Cerebellar nuclear complex (tissue), 1 donor: Measurements from ENCODE around the gene FAM222A.
A peak's percentile ranks its signal among the peaks of the same experiment; 100 is the strongest.

Experiments
- DNase-seq, 2 experiments: peaks; one replicate each; lab custom pipeline; 2025; lab: John Stamatoyannopoulos, UW

The FAM222A gene

GRCh38 chr12:109760031-109760929 is 46.7 kb downstream of the FAM222A start:
- DNase-seq, result no peak

- no peak for DNase-seq
Observed at GRCh38 chr12:109760930-109761921, 47.6 kb downstream of the FAM222A start.

DNA sequence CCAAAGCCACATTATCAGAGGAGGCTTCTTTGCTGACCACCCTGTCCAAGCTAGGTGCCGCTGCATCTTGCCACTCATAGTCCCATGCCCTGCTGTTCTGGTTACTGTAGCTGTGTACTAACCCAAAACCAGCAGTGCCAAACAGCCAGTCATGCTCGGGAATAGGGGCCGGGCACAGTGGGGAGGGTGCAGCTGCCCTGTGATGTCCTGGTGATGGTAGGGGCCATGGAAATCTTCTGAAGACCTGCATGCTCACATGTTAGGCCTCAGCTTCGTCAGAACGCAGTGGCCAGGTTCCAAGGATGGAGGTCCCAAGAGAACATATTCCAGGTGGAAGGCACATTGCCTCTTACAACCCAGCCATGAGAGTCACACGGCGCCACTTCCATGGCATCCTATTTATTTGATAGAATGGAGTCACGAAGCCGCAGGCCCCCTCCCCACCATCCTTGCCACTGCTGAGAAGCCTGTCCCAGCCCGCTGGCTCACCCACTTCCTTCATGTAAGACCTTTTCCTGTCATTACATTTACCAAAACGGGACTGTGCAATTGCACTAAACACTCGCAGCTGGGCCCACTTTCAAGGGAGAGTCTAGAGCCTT is 48.5 kb downstream of the FAM222A start:
- no peak for DNase-seq

- DNase-seq, result no peak
Observed at GRCh38 chr12:109762673-109763191, 49.1 kb downstream of the FAM222A start.

DNA sequence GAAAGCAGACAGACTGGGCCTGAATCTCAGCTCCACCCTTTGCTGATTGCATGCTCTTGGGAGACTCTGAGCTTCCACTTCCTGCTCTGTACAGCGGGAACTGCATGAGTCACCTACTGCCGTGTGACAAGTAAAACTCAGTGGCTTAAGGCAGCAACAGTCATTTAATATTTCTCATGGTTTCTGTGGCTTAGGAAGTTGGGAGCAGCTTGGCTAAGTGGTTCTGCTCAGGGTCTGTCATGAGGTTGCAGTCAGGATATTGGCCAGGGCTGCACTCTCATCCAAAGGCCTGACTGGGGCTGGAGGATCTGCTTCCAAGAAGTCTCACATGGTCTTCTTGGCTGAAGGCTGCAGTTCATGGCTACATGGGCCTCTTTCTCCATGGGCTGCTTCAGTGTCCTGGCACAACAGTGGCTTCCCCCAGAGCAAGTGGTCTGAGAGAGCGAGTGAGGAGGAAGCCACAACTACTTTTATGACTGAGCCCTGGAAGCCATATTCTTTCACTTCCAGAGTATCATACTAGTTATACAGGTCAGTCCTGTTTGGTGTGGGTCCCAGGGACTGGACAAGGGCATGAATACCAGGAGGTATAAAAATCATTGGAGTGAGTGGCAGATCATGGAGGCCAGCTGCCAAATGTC is 49.7 kb downstream of the FAM222A start:
- no peak for DNase-seq

- no peak for DNase-seq
Observed at GRCh38 chr12:109764123-109764522, 50.5 kb downstream of the FAM222A start.

GRCh38 chr12:109764776-109765445 is 51.3 kb downstream of the FAM222A start:
- DNase-seq, result no peak

GRCh38 chr12:109765446-109765810 is 51.8 kb downstream of the FAM222A start:
- no peak for DNase-seq

DNA sequence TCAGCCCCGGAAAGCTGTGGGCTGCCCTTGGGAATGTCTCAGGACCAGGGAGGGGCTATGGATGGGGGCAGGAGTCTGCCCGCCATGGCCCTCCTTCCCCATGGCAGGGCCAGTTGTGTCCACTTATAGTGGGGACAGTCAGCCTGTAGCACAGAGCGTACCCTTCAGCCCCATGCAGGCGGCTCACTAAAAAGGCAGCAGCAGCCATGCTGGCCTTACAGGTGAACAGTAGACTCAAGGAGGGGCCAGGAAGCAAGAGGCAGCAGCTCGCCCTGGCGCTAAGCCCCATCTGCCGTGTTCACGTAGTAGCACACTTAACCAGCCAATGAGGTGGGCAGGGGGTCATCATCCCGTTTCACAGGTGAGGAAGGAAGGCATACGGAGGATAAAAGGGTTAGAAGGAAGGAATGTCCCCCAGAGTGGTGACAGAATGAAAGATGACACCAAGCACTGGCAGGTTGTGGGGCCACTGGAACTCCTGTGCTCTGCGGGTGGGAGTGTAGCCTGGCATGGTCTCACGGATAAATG is 52.7 kb downstream of the FAM222A start:
- no peak for DNase-seq

DNA sequence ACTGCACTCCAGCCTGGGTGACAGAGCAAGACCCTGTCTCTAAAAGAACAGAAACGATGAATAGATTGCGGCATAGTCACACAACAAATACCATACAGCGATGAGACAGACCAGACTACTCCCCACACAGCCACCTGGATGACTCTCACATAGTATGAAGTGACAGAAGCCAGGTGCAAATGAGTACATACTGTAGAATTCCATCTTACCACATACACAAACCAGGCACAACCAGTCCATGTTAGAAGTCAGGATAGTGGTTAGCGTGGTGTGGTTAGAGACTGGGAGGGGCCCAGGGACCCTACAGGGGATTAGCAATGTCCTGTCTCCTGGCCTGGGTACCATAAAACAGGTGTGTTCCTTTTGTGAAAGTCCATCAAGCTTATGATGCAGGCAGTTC is 53.8 kb downstream of the FAM222A start:
- no peak for DNase-seq

GRCh38 chr12:109767991-109768900 is 54.6 kb downstream of the FAM222A start:
- peak in 1 of 2 experiments; percentile 7 for DNase-seq

DNA sequence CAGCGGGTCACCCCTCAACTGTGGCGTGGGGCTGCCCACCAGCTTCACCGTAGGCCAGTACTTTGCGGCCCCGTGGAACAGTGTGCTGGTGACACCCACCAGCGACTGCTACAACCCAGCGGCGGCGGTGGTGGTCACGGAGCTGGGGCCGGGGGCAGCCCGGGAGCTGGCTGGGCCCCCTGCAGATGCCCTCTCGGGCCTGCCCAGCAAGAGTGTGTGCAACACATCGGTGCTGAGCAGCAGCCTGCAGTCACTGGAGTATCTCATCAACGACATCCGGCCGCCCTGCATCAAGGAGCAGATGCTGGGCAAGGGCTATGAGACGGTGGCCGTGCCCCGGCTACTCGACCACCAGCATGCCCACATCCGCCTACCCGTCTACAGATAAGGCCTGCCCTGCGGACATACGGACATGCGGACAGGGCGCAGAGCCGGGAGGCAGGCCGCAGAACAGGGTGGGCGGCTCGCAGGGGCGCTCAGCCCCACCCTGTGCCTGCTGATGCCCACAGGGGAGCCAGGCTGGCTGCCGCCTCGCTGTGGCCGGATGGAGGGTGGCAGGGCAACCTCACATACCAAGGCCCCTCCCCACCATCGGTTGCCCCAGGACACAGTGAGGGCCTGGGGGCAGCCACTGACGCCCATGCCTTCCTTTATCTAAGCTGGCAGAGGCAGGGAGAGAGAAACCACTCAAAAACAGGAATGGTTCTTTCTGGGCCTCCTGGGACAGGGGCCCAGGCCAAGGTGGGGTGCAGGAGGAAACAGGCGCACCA is 55.5 kb downstream of the FAM222A start:
- DNase-seq, result no peak

GRCh38 chr12:109770104-109770860 is 56.7 kb downstream of the FAM222A start:
- no peak for DNase-seq

DNA sequence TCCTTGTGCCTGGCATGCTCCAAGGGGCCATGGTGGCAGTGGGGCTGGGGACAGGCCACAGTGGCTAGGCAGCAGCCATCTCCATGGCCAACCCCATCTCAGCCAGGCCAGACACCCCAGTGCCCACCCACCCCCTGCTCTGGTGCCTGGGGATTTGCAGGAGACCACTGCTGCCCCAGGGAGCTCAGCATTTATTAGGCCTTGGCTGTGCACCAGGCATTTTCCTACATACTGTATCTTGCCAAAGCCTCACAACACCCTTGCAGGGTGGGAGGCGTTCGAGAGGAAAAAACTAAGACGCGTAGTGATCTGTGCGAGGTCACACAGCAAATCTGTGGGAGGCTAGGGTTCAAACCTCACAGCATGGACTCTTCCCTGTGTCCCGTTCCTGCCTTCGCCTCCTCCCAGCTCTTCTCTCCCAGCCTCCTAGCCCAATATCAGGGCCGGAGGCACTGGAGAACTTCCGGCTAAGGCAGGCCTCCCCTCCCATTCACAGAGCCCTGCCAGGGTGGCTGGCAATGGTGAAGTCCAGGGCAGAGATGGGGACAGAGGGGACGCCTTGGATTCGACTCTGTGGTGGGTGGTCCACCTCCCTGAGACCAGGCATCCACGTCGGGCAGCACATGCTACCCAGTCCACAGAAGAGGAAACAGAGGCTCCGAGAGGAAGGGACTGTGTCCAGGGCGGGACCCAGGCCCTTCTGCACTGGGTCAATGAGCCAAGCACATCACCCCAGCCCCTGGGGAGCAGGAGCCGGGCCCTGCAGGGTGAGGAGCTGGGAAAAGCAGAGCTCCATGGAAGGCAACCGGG is 57.4 kb downstream of the FAM222A start:
- no peak for DNase-seq

GRCh38 chr12:109771746-109772621 is 58.4 kb downstream of the FAM222A start:
- no peak for DNase-seq

GRCh38 chr12:109772622-109773321 is 59.1 kb downstream of the FAM222A start:
- DNase-seq, result no peak
